ENCODE results near the gene TMEM63A.

Gene TMEM63A

GRCh38 chr1:225863167-225863566, 19.0 kb downstream of the TMEM63A start:
- no peak for DNase-seq

- no peak for DNase-seq
Observed at GRCh38 chr1:225862581-225862950, 19.6 kb downstream of the TMEM63A start.

GRCh38 chr1:225861834-225862580, 20.2 kb downstream of the TMEM63A start:
- no peak for DNase-seq

GRCh38 chr1:225860876-225861441, 21.2 kb downstream of the TMEM63A start:
- DNase-seq: no peak

GRCh38 chr1:225860107-225860506, 22.1 kb downstream of the TMEM63A start:
- no peak for DNase-seq

GRCh38 chr1:225859151-225859550, 23.0 kb downstream of the TMEM63A start:
- DNase-seq: no peak

GRCh38 chr1:225857256-225857655, 24.9 kb downstream of the TMEM63A start:
- no peak for DNase-seq

- no peak for DNase-seq
Observed at GRCh38 chr1:225855503-225856300, 26.5 kb downstream of the TMEM63A start.

- no peak for DNase-seq
Observed at GRCh38 chr1:225853441-225853840, 28.7 kb downstream of the TMEM63A start.

GRCh38 chr1:225852413-225853124, 29.6 kb downstream of the TMEM63A start:
- DNase-seq: no peak

GRCh38 chr1:225851805-225852204, 30.4 kb downstream of the TMEM63A start:
- no peak for DNase-seq

GRCh38 chr1:225850370-225850769, 31.8 kb downstream of the TMEM63A start:
- DNase-seq: no peak

GRCh38 chr1:225849925-225850324, 32.3 kb downstream of the TMEM63A start:
- peak; percentile 27 for DNase-seq

- DNase-seq: peak; percentile 24
Observed at GRCh38 chr1:225848030-225848955, 33.9 kb downstream of the TMEM63A start.

GRCh38 chr1:225847610-225848009, 34.6 kb downstream of the TMEM63A start:
- no peak for DNase-seq

GRCh38 chr1:225846331-225847310, 35.6 kb downstream of the TMEM63A start:
- no peak for DNase-seq

- no peak for DNase-seq
Observed at GRCh38 chr1:225845571-225846259, 36.5 kb downstream of the TMEM63A start.

- no peak for DNase-seq
Observed at GRCh38 chr1:225845097-225845496, 37.1 kb downstream of the TMEM63A start.

GRCh38 chr1:225844236-225845061, 37.7 kb downstream of the TMEM63A start:
- DNase-seq: no peak
